Fibroblast of gingiva (primary cell): ENCODE measurements around the gene PLEKHM2.
A peak's percentile ranks its signal among the peaks of the same experiment; 100 is the strongest.

Source experiments
- DNase-seq: peaks from one replicate; pipeline ENCODE4 v3.0.0-alpha.2; 2011; ENCODE audit warnings: low read depth

PLEKHM2 gene

GRCh38 chr1:15702722-15703550, 18.8 kb downstream of the PLEKHM2 start:
- peak; percentile 26 for DNase-seq

DNA sequence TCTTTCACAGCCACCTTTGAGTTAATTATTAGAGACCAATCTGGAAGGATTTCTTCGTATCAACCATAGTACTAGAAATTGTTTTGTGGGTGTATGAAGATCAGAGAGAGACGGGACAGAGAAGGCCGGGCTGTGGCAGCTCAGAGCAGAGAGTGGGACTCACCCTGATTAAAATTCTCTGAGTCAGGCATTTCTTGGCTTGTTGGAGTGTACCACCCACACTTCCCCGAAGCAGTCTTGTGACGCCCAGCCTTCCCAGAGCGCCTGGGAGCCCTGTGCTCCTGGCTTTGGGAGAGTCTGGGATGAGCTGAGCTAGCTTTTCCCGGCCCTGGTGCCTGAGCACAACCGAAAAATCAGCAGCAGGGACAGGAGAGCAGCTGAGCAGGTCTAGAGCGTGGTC, 19.4 kb downstream of the PLEKHM2 start:
- DNase-seq, result peak; percentile 87

- no peak for DNase-seq
These were observed 20.5 kb downstream of the PLEKHM2 start for GRCh38 chr1:15704526-15705183.

- DNase-seq, result no peak
These were observed 21.1 kb downstream of the PLEKHM2 start for GRCh38 chr1:15705184-15705566.

DNA sequence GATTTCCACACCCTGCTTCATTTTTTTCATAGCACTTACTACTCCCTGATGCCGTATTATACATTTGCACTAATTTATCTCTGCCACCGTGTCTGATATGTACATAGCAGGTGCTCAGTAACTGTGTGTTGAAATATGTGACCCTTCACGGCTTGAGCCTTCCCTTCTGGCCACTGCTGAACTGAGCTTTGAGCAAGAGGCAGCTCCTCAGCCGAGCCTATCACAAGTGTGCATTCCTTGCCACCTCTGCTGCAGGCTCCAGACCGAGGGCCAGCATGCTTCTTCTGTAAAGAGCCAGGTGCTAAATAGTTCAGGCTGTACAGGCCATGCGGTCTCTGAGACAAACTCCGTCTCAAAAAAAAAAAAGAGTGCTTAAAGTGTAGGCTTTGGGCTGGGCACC, 22.6 kb downstream of the PLEKHM2 start:
- DNase-seq, result no peak

DNA sequence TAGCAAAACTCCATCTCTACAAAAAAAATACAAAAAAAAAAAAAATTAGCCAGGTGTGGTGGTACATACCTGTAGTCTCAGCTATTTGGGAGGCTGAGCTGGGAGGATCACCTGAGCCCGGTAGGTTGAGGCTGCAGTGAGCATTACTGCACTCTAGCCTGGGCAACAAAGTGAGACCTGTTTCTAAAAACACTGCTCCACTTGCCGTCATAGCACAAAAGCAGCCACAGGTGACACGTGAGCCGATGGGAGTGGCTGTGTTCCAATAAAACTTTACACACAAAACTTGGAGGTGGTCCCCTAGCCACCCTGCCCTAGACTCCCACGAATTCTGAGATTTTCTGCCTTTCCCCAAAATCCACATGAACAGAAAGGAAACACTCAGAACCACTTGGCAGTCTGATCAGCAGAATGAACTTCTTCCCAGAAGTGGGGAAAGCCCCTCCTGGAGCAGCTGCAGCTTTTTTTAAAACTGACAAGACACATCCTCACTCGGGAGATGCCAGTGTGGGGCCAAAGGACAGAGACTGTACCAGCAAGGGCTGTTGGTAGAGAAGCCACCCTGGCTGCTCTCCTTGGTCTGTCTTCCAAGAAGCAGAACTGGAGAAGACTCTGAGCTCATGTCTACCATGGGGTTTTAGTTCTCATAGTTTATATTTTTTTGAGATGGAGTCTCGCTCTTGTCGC, 23.3 kb downstream of the PLEKHM2 start:
- DNase-seq, result no peak

- no peak for DNase-seq
These were observed 24.5 kb downstream of the PLEKHM2 start for GRCh38 chr1:15708486-15709137.

DNA sequence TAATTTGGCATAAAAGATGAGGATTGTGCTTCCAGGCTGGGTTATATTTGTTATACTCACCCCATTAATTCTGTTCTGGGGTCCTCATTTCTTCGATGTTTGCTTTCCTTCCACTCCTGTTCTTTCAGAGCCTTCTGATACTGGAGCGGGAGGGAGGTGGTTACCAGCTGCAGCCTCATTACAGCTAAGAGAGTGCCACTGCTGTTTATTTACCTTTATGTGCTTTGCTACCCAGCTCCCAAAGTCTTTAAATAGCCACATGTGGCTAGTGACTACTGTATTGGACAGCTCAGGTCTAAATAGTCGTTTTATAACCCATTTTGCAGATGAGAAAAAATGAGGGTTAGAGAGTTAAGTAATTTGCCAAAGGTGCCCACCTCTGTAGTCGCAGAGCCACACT, 25.1 kb downstream of the PLEKHM2 start:
- DNase-seq, result no peak

DNA sequence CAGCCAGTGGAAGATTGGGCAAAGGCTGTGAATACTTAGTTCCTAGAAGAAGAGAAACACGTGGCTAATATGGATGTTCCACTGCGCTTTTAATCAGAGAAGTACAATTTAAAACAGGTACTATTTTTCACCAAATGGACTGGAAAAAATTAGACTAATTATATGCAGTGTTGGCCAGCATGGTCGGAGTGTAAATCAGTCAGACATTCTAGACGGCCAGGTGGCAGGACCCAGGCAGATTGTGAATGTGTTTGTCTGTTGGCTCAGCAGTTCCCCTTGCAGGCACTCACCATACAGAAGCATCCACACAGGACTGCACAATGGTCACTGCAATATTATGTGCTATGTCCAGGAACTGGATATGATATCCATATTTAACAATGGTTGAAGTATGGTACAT, 28.0 kb downstream of the PLEKHM2 start:
- DNase-seq, result no peak

- DNase-seq, result peak; percentile 88
These were observed 30.5 kb downstream of the PLEKHM2 start for GRCh38 chr1:15714406-15715136.

- no peak for DNase-seq
These were observed 33.5 kb downstream of the PLEKHM2 start for GRCh38 chr1:15717418-15718125.

- no peak for DNase-seq
These were observed 34.1 kb downstream of the PLEKHM2 start for GRCh38 chr1:15718199-15718601.

GRCh38 chr1:15719381-15720120, 35.4 kb downstream of the PLEKHM2 start:
- no peak for DNase-seq

DNA sequence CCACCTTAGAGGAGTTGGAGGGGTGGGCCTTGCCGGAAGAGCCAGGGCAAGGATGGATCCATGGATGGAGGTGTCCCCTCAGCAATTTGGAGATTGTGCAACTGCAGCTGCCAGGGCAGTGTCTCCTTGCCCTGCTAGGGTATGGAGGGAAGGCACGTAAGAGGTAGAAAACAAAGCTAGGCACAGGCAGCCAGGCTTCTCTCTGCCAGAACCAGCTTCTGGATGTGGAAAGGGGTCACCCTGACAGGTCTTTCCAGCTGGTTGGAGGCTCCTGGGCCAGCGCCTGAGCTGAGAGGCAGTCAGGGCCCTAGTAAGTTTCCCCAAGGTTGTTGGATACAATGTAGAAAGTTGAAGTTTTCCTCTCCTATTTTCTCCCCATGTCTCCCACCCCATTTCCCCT, 36.7 kb downstream of the PLEKHM2 start:
- no peak for DNase-seq

DNA sequence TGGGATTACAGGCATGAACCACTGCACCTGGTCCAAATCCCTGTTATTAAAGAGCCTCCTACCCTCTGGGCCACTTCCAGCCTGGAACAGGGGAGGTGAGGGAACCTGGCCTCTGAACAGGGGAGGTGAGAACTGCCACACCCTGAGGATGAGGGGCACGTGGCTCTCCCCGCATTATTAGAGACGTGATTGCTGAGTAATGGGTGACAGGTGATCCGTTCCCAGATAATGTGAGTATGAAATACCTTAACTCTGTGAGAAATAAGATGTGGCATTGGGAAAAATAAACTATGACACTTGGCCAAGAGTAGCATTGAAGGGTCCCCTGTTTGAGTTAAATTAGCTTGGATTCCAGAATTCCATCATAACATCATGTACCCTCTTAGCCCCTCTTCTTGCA, 38.3 kb downstream of the PLEKHM2 start:
- DNase-seq, result no peak

- no peak for DNase-seq
These were observed 38.9 kb downstream of the PLEKHM2 start for GRCh38 chr1:15722836-15723532.

GRCh38 chr1:15723631-15724246, 39.6 kb downstream of the PLEKHM2 start:
- DNase-seq, result no peak

DNA sequence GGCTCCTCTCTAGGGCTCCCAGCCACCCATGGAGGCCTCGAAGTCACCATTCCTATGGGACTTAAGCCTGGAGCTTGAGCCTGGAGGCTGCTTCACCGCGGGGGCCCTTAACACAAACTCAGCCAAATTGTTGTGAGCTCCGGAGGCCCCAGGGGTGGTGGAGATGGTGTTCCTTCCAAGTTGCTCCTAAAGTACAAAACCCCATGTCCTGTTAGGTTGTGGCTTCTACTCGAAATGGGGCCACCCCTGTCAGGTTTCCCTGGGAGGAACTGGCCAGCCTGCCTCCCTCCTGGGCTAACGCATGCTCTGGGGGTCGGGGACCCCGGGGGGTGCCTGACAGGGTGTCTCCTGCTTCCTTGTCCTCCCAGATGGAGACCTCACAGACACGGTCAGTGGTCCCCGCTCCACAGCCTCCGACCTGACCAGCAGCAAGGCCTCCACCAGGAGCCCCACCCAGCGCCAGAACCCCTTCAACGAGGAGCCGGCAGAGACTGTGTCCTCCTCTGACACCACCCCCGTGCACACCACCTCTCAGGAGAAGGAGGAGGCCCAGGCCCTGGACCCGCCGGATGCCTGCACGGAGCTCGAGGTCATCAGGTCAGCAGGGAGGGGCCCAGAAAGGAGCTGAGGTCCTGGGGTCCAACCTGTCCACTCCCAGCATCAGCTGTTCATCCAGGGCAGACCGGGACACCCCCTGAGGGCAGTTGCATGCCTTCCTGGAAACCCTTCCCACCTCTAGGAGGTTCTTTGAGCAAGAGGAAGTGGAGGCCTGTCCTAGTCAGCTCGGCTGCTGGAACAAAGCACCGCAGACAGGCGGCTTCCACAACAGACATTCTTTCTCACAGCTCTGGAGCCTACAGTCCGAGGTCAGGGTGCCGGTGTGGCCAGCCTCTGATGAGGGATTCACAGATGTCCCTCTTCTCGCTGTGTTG, 41.1 kb downstream of the PLEKHM2 start:
- DNase-seq, result no peak
